Right lung (tissue), 5 donors: ENCODE results near the gene RAPGEF4. TPM values are rescaled to one million over a fixed set of nuclear protein-coding genes. Genes with fewer than 3 reads are reported as not detected.

Experiments used
- DNase-seq, 2 donors: peaks; one replicate each; pipeline ENCODE4 v3.0.0-alpha.2; 2013
- polyA plus RNA-seq, 5 donors: library from polyadenylated mRNA; unstranded; fragments of 120-200 nt; gene quantifications; one replicate each; pipeline versions ENCODE4 v1.2.1 to v1.2.3, GENCODE V29; 2013; ENCODE audit warnings: inconsistent platforms in 1 of 5, low replicate concordance in 1 of 5; ENCODE audit not compliant: insufficient read length in 5 of 5, insufficient read depth in 1 of 5

The RAPGEF4 gene
- polyA plus RNA-seq, 5 donors, result 8.4 to 17.8 (median 12.6) TPM

DNA sequence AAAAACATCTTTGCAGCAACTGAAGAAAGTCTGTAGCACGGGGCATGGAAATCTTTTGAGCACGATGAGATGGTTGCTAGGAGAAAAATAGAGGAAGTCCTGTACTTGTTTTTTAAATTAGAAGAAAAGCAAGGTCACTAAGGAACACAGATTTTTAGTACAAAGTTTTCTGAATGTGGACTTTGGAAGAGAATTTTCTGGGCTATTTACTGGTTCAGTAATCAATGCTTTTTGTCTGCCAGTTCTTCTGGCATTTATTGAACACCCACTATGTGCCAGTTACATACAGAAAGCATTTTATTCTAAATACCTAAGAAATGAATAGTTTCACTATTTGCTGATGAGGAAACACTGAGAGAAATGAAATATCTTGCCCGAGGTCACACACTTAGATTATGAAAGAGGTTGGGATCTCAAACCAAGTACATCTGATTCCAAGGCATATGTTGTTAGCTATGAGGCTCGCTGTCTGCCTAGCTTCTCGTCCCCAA lies 324.4 kb downstream of the RAPGEF4 start:
- DNase-seq, result no peak

DNA sequence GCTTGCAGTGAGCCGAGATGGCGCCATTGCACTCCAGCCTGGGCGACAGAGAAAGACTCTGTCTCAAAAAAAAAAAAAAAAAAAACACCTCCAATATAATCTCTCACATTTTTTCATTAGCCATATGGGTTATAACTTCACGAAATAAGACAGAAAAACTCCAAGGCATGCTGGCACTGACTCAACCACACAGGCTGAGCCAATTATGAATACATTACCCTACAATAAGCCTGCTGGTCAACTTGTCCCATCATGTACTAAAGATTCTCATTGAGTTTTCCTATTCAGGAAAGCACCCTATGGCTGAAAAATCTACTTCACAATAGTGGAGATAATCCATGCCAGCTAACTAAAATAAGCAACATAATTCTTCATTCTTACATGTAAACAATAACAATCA lies 327.2 kb downstream of the RAPGEF4 start:
- peak in 1 of 2 donors; percentile 55 for DNase-seq

DNA sequence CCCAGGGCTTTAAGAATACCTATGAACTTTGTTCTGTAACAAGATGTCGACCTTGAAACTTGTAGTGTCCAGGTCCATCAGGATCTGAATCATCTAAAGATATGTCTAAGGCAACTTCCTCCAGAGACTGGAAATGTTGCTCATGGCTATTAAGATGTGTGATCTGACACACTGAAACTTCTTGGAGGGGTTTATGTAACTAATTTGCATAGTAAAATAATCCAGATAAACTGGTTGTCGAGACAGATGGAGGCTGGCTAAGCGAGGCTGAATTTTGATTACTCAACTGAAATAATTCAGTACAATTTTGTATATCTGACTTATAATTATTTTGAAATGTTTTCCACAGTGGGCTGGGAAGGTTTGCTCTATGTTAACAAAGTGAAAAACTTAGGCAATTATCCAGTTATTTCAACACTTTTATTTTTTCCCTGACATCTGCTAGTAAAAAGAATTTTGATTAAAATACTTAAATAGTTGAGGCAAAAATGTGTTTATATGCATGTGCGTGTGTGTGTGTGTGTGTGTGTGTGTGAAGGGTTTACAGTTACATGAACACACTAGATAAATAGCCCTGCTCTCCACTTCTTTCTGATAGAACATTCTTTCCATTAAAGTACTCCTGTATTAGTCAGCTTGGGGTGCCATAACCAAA lies 328.6 kb downstream of the RAPGEF4 start:
- DNase-seq, result peak in 1 of 2 donors; percentile 50

DNA sequence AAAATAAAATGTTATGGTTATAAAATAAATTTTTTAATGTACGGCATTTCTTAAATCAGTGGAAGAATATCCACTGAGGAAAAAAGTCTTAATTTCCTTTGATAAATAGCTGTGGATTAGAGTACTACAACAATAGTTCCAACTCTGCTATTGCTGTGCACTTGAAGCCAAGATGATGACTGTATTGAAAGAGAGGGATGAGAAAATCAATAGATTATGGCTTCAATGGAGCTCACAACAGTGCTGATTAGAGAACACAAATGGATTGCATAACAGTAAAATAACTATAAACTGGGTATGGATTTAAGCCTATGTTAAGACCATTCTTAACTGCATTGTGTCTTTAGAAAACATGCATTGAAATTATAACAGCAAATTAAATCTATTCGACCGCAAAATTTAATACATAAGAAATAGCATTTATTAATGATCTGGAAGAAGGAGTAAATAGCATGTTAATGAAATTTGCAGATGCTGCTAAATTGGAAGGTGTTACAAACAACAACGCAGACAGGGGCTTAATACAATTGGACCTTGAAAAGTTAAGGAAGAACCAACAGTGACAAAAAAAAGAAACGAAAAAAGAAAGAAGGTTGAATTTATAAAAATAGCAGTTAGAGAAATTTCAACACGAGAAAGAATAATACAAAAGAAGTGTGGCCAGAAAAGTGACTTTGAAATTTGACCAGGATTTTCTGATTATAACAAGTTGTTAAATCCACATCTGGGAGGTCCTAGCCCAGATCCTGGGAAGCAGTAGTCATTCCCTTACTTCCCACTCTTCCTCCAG lies 331.4 kb downstream of the RAPGEF4 start:
- no peak for DNase-seq

DNA sequence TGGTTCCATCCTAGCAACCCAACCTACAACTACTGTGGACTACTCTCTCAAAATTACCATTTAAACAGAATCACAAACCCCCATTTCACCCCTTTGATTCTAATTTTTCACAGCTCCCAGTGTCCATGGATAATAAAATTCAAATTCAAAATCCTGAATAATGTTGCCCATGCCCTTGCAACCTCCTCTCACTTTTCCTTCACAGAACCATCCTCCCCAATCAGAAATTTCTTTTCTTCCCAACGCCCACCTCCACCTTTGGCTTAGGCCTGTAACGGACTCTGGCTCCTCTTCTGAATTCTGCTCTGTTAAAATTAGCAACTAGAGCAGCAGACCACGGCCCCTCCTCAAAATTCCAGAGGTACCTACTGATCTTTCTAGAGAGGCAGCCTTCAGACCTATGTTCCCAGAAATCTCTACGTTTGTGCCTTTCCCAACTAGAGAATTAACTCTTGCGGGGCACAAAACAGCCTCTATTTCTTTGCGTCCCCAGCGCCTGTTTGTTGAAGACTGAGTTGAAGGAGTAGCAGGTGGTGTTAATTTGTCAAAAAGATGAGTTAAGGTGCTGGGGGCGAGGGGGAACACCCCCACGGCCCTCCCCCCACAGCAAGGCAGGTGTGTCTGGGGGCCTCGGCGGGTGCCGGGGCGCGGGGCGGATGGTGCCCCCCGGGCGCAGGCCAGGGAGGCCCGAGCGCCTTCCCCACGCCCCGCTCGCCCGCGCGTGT lies 339.6 kb downstream of the RAPGEF4 start:
- DNase-seq, result no peak

DNA sequence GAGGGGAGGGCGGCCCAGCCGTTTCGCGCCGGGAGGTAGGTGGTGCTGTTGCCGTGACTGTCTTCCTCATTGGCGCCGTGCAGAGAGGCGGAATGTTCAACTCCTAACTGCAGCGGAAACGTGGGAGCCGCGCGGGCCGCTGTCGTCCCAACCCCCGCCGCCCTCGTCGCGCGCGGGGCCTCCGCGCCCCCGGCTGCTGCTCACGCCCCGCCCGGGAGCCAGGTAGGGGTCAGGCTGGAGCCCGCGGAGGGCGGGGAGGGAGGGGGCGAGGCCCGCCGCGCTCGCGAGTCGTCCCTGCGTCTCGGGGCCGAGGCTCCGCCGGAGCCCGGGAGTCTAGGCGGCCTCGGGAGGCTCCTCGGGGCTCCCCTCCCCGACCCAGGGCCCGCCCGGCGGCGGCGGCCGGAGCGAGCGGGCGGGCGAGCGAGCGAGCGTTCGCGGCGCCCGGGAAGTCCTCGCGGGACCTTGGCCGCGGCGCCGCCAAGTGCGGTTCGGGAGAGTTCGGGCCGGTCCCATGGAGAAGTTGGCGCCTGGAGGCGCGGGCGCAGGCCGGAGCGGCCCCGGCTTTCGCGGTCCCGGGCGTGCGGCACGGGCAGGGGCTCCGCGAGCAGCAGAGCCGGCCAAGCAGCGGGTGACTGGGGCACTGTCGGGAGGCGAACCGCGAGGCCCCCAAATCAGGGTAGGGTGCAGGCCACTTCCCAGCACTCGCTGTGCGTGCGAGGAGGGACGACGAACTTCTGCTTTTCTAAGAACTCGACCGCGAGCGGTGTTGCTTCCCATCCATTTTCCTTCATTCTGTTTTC lies 340.3 kb downstream of the RAPGEF4 start, which contains the start of gene MAP3K20:
Gene MAP3K20 (plus strand): TSS at position 66 of the 800 bp plus-strand sequence. CDS start 15,186 bp downstream, outside the sequence.
- peak; percentile 66 to 70 for DNase-seq

DNA sequence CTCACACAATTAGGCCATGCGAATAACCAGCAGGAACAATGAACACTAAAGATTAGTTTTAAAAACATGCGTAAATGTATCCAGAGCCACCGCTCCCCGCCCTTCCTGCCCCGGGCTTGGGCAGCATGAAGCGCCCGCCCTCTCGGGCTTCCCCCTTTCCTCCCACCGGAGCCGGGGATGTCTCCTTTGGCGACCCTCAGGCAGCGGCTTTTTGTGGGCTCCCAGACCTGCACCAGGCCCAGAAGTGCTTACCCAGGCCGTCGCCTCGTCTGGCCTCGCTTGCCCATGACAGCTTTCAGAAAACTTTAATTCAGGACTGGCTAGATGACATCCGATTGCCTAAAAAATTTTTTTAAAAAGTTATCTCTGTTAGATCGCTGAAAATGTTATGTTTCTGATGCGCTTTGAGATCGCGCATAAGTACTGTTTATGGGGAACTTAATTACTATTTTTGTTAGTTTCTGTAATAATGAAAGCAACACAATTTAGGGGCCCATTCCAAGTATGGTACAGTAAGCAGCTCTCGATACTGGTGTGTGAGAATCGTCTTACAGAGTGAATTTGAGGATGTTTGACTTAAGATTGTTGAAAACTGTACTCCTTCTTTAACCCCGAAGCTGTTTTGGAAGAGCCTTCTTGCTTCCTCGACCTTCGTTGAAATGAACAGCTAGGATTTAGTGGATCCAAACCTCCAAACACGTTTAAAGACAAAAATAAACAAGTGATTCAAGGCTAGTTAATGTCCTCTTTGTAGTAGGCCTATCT lies 341.1 kb downstream of the RAPGEF4 start:
- peak; percentile 63 to 67 for DNase-seq

DNA sequence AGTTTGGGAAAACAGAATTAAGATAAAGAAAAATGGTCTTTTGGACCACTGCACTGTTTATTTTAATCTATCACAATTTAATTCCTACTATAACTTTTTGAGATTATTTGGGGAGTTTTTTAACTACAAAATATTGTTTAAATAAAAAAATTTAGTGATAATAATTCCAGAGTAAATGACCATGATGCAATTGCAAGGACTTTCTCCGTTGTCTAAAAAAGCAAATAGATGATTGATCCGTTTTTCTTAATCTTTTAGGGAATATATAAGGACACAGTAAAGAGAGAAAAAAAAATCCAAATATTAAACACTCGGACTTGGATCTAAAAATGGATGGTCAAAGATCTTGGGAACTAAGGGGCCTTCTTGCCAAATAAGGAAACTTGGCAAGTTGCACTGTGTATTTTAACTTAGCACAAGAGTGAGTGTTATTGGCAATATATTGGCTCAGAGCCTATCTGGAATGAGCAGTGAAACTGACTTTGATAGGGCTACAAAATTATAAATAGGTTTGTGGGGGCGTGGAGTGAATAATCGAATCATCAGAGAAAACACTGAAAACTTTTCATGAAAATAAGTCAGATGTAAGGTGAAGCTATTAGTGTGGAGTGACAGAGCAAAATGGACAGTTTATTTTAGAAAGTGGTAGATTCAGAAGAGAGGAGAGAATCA lies 342.0 kb downstream of the RAPGEF4 start:
- peak; percentile 63 to 67 for DNase-seq

DNA sequence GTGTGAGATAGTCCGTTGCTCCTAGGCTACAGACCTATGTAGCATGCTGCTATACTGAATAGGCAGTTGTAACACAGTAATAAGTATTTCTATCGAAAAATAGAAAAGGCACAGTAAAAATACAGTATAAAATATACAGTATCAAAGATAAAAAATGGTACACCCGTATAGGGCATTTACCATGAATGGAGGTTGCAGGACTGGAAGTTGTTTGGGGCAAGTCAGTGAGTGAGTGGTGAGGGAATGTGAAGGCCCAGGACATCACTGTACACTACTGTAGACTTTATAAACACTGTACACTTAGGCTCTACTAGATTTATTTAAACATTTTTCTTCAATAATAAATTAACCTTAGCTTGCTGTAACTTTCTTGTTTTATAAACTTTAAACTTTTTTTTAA lies 343.5 kb downstream of the RAPGEF4 start:
- no peak for DNase-seq

DNA sequence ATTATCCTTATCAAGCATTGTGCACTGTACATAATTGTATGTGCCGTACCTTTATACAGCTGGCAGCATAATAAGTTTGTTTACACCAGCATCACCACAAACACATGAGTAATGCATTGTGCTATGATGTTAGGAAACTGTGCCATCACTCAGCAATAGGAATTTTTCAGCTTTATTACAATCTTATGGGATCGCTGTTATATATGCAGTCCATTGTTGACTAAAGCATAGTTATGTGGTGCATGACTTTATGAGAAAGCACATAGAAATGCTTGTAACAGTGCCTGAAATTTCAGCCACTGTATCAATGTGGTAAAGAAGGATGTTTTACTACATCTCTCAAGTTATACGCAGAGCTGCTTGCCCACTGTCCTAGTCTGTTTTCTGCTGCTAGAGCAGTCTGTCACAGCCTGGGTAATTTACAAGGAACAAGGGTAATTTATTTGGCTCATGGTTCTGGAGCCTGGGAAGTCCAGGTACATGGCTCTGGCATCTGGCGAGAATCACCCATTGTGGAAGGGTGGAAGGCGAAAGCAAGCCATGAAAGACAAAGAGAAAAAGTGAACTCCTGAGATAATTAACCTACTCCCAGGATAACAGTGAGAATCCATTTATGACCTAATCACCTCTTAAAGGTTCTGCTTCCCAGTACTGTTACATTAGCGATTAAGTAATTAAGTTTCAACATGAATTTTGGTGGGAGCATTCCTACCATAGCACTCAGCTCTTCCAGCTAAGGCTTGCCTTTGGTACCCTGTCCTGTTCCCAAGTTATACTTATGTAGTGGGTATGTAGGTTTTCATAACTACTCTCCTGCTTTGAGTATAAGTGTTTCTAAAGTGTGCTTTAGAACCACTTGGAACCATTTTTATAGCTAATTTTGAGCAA lies 344.6 kb downstream of the RAPGEF4 start:
- DNase-seq, result no peak

DNA sequence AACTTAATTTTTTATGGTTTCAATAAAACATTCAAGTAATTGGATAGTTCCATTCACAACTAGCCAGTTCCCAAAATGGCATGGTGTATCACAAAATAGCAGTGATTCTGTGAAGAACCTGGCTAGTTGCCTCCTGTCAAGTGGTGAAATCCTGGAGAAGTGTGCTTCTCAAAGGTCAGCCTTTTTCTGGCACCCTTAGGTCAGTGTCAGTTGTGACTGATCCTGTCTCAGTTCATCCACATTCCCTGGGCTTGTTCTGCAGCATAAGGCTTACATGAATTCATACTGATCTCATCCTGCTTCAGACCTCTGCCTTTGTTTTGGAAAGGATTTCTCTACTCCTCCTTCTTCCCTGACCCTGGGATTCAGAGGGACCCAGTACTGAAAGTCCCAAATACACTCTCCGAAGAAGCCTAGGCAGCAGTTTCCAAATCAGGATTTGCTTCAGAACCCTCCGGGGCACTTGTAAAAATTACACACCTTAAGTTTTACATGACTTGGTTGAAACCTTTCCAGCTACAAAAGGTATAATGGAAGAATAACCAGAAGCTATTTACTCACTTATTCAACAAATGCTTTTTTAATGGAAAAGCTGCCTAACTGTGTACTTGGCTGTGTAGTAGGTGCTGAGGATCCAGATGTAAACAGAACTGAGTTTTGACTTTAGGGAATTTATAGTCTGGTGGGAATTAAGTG lies 351.0 kb downstream of the RAPGEF4 start:
- DNase-seq, result no peak

DNA sequence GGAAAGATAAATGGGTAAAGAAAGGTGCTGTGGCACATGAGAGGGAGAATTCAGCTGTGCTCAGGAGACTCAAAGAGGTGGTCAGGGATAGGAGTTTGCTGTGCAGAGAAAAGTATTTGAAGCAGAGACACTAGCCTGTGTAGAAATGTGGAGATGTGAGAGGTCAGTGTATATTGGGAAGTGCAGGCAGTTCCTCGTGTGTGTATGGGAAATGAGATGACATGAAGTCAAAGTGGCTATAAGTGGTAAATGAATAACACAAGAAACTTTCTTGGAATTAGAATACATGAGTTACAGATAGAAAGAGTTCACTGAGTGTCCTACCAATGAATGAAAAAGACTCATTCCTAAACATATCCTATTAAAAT lies 351.6 kb downstream of the RAPGEF4 start:
- no peak for DNase-seq

DNA sequence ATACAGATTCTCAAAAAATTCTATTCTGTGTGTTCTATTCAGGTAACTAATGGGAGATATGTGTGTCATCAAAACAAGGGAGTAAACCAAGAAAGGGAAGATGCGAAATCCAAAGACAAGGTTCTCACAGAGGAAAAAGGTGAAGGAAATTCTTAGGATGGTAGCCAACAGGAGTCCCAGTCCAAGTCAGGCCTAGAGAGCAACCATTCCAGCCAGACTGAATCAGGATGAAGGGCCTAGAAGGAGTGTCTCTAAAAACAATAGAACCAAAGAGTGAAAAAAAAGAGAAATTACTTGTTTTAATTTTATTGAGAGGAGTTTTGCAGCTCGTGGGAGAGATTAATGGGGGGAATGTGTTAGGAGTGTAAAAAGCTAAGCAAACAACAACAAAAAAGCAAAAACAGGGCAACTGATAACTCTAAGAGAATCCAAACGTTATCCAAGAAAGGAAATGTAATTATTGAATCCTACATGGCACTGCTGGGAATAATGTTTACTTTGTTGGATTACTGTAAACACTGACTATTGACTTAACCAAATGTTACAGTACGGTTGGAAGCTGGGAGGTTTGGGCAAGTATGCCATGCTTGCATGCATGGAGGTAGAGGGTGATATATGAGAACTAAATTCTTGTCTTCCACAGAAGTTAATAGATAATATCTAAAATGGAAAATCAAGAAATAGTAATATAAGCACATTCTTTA lies 352.3 kb downstream of the RAPGEF4 start:
- no peak for DNase-seq

DNA sequence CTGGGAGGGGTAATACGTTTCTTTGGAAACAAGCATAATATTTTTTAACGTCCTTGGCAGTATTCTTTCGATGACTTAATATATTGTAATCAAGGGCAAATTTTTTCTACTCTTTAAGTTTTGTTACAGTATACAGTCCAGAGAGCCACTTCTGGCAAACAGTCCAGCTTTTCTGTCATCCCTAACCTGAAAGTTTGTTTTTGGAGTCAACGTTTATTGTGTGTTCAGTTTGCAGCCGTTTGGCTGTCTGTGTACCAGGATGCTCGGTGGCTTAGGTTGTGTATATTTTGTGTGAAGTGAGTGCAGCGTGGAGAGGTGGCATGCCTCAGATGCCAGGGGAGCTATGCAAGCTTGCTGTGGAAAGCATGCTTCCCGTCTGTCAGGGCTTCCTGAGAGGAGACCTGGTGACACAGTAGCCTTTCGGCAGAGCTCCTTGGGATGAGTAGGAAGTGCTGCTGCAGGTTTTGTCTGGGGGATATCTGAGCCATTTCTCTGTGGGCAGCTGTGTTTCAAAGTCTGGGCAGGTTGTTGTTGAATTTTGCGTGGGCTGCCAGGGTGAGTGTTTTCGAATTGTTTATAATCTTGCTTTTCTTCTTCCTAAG lies 354.7 kb downstream of the RAPGEF4 start:
- peak in 1 of 2 donors; percentile 23 for DNase-seq

DNA sequence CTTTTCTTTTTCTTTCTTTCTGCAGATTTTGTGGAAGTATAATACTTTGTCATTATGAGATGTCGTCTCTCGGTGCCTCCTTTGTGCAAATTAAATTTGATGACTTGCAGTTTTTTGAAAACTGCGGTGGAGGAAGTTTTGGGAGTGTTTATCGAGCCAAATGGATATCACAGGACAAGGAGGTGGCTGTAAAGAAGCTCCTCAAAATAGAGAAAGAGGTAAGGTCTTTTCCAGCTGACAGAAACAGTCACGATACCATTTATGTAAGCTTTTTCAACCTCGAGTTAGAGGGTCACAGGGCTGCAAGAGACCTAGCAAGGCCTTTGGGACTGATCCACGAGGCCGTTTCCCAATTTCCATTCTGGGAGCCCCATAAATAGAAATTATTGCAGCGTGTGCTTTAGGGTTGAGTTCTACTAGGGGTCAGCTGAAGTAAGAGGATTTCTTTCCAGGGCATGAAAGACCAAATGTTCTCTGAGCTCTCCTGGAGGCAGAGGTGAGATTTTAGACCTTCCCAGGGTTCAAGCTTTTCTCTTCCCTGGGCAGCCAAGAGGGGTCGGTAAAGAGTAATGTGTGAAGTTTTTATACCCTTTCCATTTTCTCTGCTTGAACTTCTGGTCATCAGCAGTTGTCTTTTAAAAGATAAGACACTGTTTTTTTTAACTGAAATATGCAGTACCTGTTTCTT lies 355.5 kb downstream of the RAPGEF4 start:
- DNase-seq, result no peak

DNA sequence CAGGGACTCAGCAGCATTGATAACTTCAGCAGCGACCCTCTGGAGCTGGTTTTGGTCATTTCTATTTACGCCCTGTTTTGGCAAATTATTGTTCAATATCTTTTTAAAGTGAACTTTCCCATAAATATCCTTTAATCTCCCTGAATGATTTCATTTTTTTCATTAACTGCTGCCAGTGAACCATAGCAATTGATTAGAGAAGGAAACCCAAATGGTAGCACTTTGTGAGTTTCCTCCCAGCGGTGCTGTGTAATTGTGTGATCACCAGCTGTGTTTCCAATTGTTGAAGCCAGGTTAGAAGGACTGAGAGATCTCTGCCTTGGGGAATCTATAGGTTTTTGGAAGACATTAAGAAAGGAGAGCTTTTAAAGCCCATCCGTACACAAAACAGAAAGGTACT lies 356.3 kb downstream of the RAPGEF4 start:
- DNase-seq, result no peak
